M059J (cell line): Measurements from ENCODE around the gene OSBPL3. TPM values are rescaled to one million over a fixed set of nuclear protein-coding genes. Genes with fewer than 3 reads are reported as not detected.

Experiments used
- DNase-seq: peaks from one replicate; pipeline ENCODE4 v3.0.0-alpha.2; 2012; ENCODE audit warnings: low read depth
- total RNA-seq: library from RNA; depleted of rRNA; stranded (reverse); fragments of >200 nt; shearing (Covaris generic); gene quantifications from 2 replicates; pipeline ENCODE4 v1.2.3, GENCODE V29; 2014

The OSBPL3 gene
- total RNA-seq, 1 experiment from 2014 or later: 15.4 TPM

- no peak for DNase-seq
These were observed 83.9 kb downstream of the OSBPL3 start for GRCh38 chr7:24896031-24896501.

- no peak for DNase-seq
These were observed 85.4 kb downstream of the OSBPL3 start for GRCh38 chr7:24894429-24895221.

- DNase-seq: peak; percentile 53
These were observed 88.7 kb downstream of the OSBPL3 start for GRCh38 chr7:24891311-24891735.

- no peak for DNase-seq
These were observed 90.4 kb downstream of the OSBPL3 start for GRCh38 chr7:24889611-24890010.

- DNase-seq: no peak
These were observed 91.3 kb downstream of the OSBPL3 start for GRCh38 chr7:24888653-24889052.

GRCh38 chr7:24885716-24886115 is 94.3 kb downstream of the OSBPL3 start:
- no peak for DNase-seq

GRCh38 chr7:24885305-24885704 is 94.7 kb downstream of the OSBPL3 start:
- DNase-seq: no peak

GRCh38 chr7:24884401-24884800 is 95.6 kb downstream of the OSBPL3 start:
- DNase-seq: no peak

GRCh38 chr7:24883622-24884013 is 96.4 kb downstream of the OSBPL3 start:
- DNase-seq: peak; percentile 27

GRCh38 chr7:24882989-24883621 is 96.9 kb downstream of the OSBPL3 start:
- peak; percentile 86 for DNase-seq

- no peak for DNase-seq
These were observed 98.4 kb downstream of the OSBPL3 start for GRCh38 chr7:24881623-24882022.

- no peak for DNase-seq
These were observed 99.1 kb downstream of the OSBPL3 start for GRCh38 chr7:24880886-24881285.

- DNase-seq: no peak
These were observed 100.7 kb downstream of the OSBPL3 start for GRCh38 chr7:24879291-24879690.

GRCh38 chr7:24877790-24878311 is 102.1 kb downstream of the OSBPL3 start:
- no peak for DNase-seq

GRCh38 chr7:24874791-24875190 is 105.2 kb downstream of the OSBPL3 start:
- DNase-seq: no peak

GRCh38 chr7:24873944-24874343 is 106.0 kb downstream of the OSBPL3 start:
- DNase-seq: no peak

- DNase-seq: no peak
These were observed 108.2 kb downstream of the OSBPL3 start for GRCh38 chr7:24871770-24872169.

GRCh38 chr7:24870766-24871165 is 109.2 kb downstream of the OSBPL3 start:
- no peak for DNase-seq

GRCh38 chr7:24869572-24869971 is 110.4 kb downstream of the OSBPL3 start:
- peak; percentile 84 for DNase-seq

- no peak for DNase-seq
These were observed 111.2 kb downstream of the OSBPL3 start for GRCh38 chr7:24868741-24869140.

- DNase-seq: no peak
These were observed 113.9 kb downstream of the OSBPL3 start for GRCh38 chr7:24866004-24866615.

GRCh38 chr7:24864214-24864817 is 115.7 kb downstream of the OSBPL3 start:
- DNase-seq: no peak
